Uterus (tissue), 2 donors: ENCODE data around the gene SLIT3.

ENCODE experiments used
- POLR2A ChIP-seq, 2 donors: fragments of 450-650 bp; IDR thresholded peaks; one replicate each; pipeline ENCODE4 v1.6.1; 2016; ENCODE audit warnings: antibody characterized with exemption in 2 of 2, mild to moderate bottlenecking in 1 of 2, moderate library complexity in 1 of 2
- TF ChIP-seq, protein P1 (sequence below), 4 experiments: fragments of 200-600 bp in 2 of 4; fragments of 450-650 bp in 2 of 4; sonication (generic) in 2 of 4; IDR thresholded peaks; one replicate each; pipeline ENCODE4 v1.5.1; 2016 to 2019; ENCODE audit warnings: antibody characterized with exemption in 4 of 4, mild to moderate bottlenecking in 2 of 4, moderate library complexity in 1 of 4

DNA sequence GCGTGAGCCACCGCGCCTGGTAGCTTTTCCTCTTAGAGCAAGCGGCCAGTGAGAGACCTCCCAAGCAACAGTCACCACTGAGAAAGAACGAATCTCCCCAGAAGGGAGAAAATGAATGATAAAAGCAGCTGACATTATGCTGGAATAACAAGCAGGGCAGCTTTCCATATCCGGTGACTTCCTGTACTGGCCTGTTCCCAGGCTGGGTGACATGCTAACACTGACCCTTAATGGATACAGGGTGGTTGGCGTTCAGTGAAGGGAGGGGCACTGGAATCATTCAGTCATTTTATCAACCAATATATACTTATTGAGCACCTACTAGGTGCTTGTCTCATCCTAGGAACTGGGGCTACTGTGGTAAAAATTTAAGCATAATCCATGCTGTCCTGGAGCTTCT, 364.4 kb downstream of the SLIT3 start:
- TF ChIP-seq, protein P1, sequence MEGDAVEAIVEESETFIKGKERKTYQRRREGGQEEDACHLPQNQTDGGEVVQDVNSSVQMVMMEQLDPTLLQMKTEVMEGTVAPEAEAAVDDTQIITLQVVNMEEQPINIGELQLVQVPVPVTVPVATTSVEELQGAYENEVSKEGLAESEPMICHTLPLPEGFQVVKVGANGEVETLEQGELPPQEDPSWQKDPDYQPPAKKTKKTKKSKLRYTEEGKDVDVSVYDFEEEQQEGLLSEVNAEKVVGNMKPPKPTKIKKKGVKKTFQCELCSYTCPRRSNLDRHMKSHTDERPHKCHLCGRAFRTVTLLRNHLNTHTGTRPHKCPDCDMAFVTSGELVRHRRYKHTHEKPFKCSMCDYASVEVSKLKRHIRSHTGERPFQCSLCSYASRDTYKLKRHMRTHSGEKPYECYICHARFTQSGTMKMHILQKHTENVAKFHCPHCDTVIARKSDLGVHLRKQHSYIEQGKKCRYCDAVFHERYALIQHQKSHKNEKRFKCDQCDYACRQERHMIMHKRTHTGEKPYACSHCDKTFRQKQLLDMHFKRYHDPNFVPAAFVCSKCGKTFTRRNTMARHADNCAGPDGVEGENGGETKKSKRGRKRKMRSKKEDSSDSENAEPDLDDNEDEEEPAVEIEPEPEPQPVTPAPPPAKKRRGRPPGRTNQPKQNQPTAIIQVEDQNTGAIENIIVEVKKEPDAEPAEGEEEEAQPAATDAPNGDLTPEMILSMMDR (IDR thresholded peaks at IDR 0.05) = no peak
- TF ChIP-seq POLR2A (IDR thresholded peaks at IDR 0.05) = no peak
